A549 (cell line): ENCODE measurements around the gene DYNC1I1. TPM values are rescaled to one million over a fixed set of nuclear protein-coding genes. Genes with fewer than 3 reads are reported as not detected.

Experiments
- ATAC-seq, 2 experiments: fragments of 200-7000 bp in 1 of 2; fragments of >200 bp in 1 of 2; cut with Nextera tagmentation in 1 of 2; cut with Tn5 transposase in 1 of 2; 3 replicates each; pipeline versions ENCODE4 v1.8.0 to v1.9.1; 2018 to 2020; ENCODE audit warnings: mild to moderate bottlenecking in 1 of 2, moderate library complexity in 1 of 2
- CTCF ChIA-PET: fragments of 300-600 bp; sonication (Branson Sonifier 250); formaldehyde crosslinking; extraction: SDS; loops from one replicate; lab custom pipeline; 2021; ENCODE audit warnings: antibody characterized with exemption, inconsistent platforms; lab: Yijun Ruan, JAX
- POLR2A ChIA-PET: fragments of 350-600 bp; formaldehyde crosslinking; extraction: SDS; loops from one replicate; lab custom pipeline; 2021; ENCODE audit warnings: antibody characterized with exemption, inconsistent platforms; lab: Yijun Ruan, JAX
- DNase-seq, 2 experiments: peaks; one replicate each; pipeline versions ENCODE4 v3.0.0 to v3.0.0-alpha.2; 2011 to 2016; ENCODE audit warnings: low read depth in 1 of 2, low spot score in 1 of 2
- FAIRE-seq: peaks from 2 replicates; lab custom pipeline; 2011; peaks lifted over from hg19 to GRCh38; lab: Jason Lieb, UNC
- H3K27ac ChIP-seq, 2 experiments: fragments of >200 bp; sonication (Bioruptor Twin); formaldehyde crosslinking; 3 replicates each; pipeline ENCODE4 v1.5.1; 2016 to 2017
- H3K4me1 ChIP-seq: fragments of >200 bp; sonication (Bioruptor Twin); formaldehyde crosslinking; 3 replicates; pipeline ENCODE4 v1.6.1; 2016
- H3K4me2 ChIP-seq: fragments of >200 bp; sonication (Bioruptor Twin); formaldehyde crosslinking; 3 replicates; pipeline ENCODE4 v1.6.1; 2016
- H3K4me3 ChIP-seq: fragments of >200 bp; sonication (Bioruptor Twin); formaldehyde crosslinking; 3 replicates; pipeline ENCODE4 v1.5.1; 2016
- H3K9me3 ChIP-seq: fragments of >200 bp; sonication (Bioruptor Twin); formaldehyde crosslinking; 3 replicates; pipeline ENCODE4 v1.6.1; 2016
- CBX8 ChIP-seq: fragments of 200-600 bp; sonication (generic); IDR thresholded peaks from 2 replicates; pipeline ENCODE4 v1.6.1; 2016
- CTCF ChIP-seq: fragments of >200 bp; sonication (Bioruptor Twin); formaldehyde crosslinking; IDR thresholded peaks from 3 replicates; pipeline ENCODE4 v1.5.1; 2016
- ELK1 ChIP-seq: fragments of 150-350 bp; IDR thresholded peaks from 2 replicates; pipeline ENCODE4 v1.6.1; 2014; ENCODE audit warnings: low read depth, mild to moderate bottlenecking, low read length
- EP300 ChIP-seq, 2 experiments: fragments of >200 bp; sonication (Bioruptor Twin); formaldehyde crosslinking; IDR thresholded peaks; 2 replicates in 1 of 2; 3 replicates in 1 of 2; pipeline ENCODE4 v1.6.1; 2016 to 2017
- ESRRA ChIP-seq: fragments of 150-350 bp; IDR thresholded peaks from 2 replicates; pipeline ENCODE4 v1.6.1; 2014; ENCODE audit warnings: mild to moderate bottlenecking, low read length, borderline replicate concordance
- FOSL2 ChIP-seq, 2 experiments: fragments of 450-650 bp in 1 of 2; fragments of >200 bp in 1 of 2; sonication (Bioruptor Twin) in 1 of 2; formaldehyde crosslinking; IDR thresholded peaks; 2 replicates each; pipeline versions ENCODE4 v1.5.0 to v1.6.1; 2016 to 2020; ENCODE audit warnings: mild to moderate bottlenecking in 1 of 2, moderate library complexity in 1 of 2
- FOXS1 ChIP-seq: fragments of 250-450 bp; sonication (Bioruptor Pico); IDR thresholded peaks from 2 replicates; pipeline ENCODE4 v1.5.0; 2020; ENCODE audit warnings: mild to moderate bottlenecking, moderate library complexity
- HEYL ChIP-seq: fragments of 250-450 bp; sonication (Bioruptor Pico); IDR thresholded peaks from 2 replicates; pipeline ENCODE4 v1.8.0; 2021; ENCODE audit warnings: mild to moderate bottlenecking, moderate library complexity
- HMGXB4 ChIP-seq: fragments of 250-450 bp; sonication (Bioruptor Pico); IDR thresholded peaks from 2 replicates; pipeline ENCODE4 v1.5.0; 2021; ENCODE audit warnings: mild to moderate bottlenecking, moderate library complexity, borderline replicate concordance
- HOXA7 ChIP-seq: fragments of 250-450 bp; sonication (Bioruptor Pico); IDR thresholded peaks from 2 replicates; pipeline ENCODE4 v1.5.0; 2020; ENCODE audit warnings: mild to moderate bottlenecking, moderate library complexity
- JUN ChIP-seq, 2 experiments: fragments of >200 bp; sonication (Bioruptor Twin); formaldehyde crosslinking; IDR thresholded peaks; 2 replicates in 1 of 2; 3 replicates in 1 of 2; pipeline ENCODE4 v1.6.1; 2016 to 2017
- KDM5A ChIP-seq: fragments of 200-600 bp; sonication (generic); IDR thresholded peaks from 2 replicates; pipeline ENCODE4 v1.6.1; 2016; ENCODE audit warnings: antibody characterized with exemption, mild to moderate bottlenecking
- MAZ ChIP-seq: fragments of 150-350 bp; IDR thresholded peaks from 2 replicates; pipeline ENCODE4 v1.6.1; 2014; ENCODE audit warnings: antibody characterized with exemption, low read depth, low read length, borderline replicate concordance
- NR3C1 ChIP-seq: fragments of >200 bp; sonication (Bioruptor Twin); formaldehyde crosslinking; IDR thresholded peaks from 3 replicates; pipeline ENCODE4 v1.6.1; 2017
- POLR2A ChIP-seq: IDR thresholded peaks from 2 replicates; pipeline ENCODE4 v1.6.1; 2012; ENCODE audit warnings: mild to moderate bottlenecking, low read length
- POLR2AphosphoS2 ChIP-seq: conservative IDR thresholded peaks from 2 replicates; pipeline ENCODE4 v1.6.1; 2012; ENCODE audit warnings: low read length, improper control_type of control experiment, inconsistent platforms
- RAD21 ChIP-seq, 2 experiments: fragments of >200 bp in 1 of 2; sonication (Bioruptor Twin) in 1 of 2; formaldehyde crosslinking in 1 of 2; IDR thresholded peaks in 1 of 2; conservative IDR thresholded peaks in 1 of 2; 2 replicates in 1 of 2; 3 replicates in 1 of 2; pipeline ENCODE4 v1.6.1; 2012 to 2018; ENCODE audit warnings: inconsistent platforms in 1 of 2
- RNF2 ChIP-seq: fragments of 200-600 bp; sonication (generic); IDR thresholded peaks from 2 replicates; pipeline ENCODE4 v1.6.1; 2016; ENCODE audit warnings: low read depth, mild to moderate bottlenecking, antibody characterized with exemption, moderate library complexity, borderline replicate concordance
- SMC3 ChIP-seq: fragments of >200 bp; sonication (Bioruptor Twin); formaldehyde crosslinking; IDR thresholded peaks from 3 replicates; pipeline ENCODE4 v1.6.1; 2018; ENCODE audit warnings: inconsistent platforms
- SREBF2 ChIP-seq: fragments of 450-650 bp; IDR thresholded peaks from 2 replicates; pipeline ENCODE4 v1.6.1; 2014; ENCODE audit warnings: mild to moderate bottlenecking, moderate library complexity
- TFCP2L1 ChIP-seq: fragments of 250-450 bp; sonication (Bioruptor Pico); IDR thresholded peaks from 2 replicates; pipeline ENCODE4 v1.5.0; 2021; ENCODE audit warnings: mild to moderate bottlenecking
- ZNF302 ChIP-seq: fragments of 250-450 bp; sonication (Bioruptor Pico); IDR thresholded peaks from 2 replicates; pipeline ENCODE4 v1.9.0; 2021; ENCODE audit warnings: inconsistent platforms, mild to moderate bottlenecking, moderate library complexity
- ZSCAN20 ChIP-seq: fragments of 250-450 bp; sonication (Bioruptor Pico); IDR thresholded peaks from 2 replicates; pipeline ENCODE4 v1.8.0; 2022; ENCODE audit warnings: mild to moderate bottlenecking, moderate library complexity
- WGBS: methylation state at CpG from one replicate; pipeline ENCODE4 v1.1.6; 2017; ENCODE audit errors: missing lambda C conversion rate; 5-methylcytosine and 5-hydroxymethylcytosine counted together
- polyA plus RNA-seq, 4 experiments: library from polyadenylated mRNA; depleted of rRNA in 3 of 4; stranded (reverse); fragments of >200 nt; fragmentation: RNase III in 1 of 4; extraction: RNeasy Plus Mini Kit Qiagen cat#74134 plus additional on column Dnase treatment in 1 of 4; gene quantifications; 2 replicates in 3 of 4; 3 replicates in 1 of 4; pipeline ENCODE4 v1.2.3, GENCODE V29; 2011 to 2017

Gene DYNC1I1
- polyA plus RNA-seq, 2 of the 4 experiments (the other 2 are of a cell fraction), result 0.04 TPM; not detected in 1

- TF ChIP-seq HEYL (CRISPR knock-in tag), result no peak
- no peak for TF ChIP-seq ELK1
- TF ChIP-seq HMGXB4 (CRISPR knock-in tag), result no peak
- no peak for TF ChIP-seq POLR2AphosphoS2
- H3K9me3 ChIP-seq, result no peaks in the 10 kb centered on the region
- CTCF ChIA-PET, result no interaction called here
- POLR2A ChIA-PET, result no interaction called here
- H3K4me3 ChIP-seq, result no peak overlapping the region
- WGBS, result 22% methylated on average over 11 of the region's 11 CpGs
- FAIRE-seq, result no peak
- no peak overlapping the region for H3K27ac ChIP-seq
- ATAC-seq, result no peak
- no peaks in the 10 kb centered on the region for H3K4me1 ChIP-seq
- no peak for DNase-seq
- no peak overlapping the region for H3K4me2 ChIP-seq
These were observed 262.8 kb downstream of the DYNC1I1 start for GRCh38 chr7:96034940-96035727.

DNA sequence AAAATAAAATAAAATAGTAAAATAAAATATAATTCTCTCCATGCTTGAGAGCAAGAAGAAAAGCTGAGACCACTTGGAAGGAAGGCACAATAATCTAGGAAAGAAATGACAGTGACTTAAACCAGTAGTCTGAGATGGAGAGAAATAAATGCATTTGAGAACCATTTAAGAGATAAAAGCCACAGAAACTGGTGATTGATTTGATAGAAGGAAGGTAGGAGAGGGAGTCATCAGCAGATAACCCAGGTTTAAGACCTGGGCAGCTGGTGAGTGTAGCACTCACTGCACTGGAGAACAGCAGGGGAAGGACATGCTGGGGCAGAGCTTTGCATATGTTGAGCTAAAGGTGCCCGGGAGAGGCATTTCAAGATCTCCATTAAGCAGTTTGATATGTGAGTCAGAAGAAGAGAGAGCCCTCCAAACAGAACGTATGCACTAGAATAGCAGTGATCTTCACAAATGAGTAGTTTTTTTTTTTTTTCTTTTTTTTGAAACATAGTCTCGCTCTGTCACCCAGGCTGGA lies 268.0 kb downstream of the DYNC1I1 start:
- ATAC-seq (no peak), DNase-seq (no peak)
- no peak overlapping the region for H3K27ac ChIP-seq
- no peak for TF ChIP-seq POLR2AphosphoS2
- no peak for TF ChIP-seq ESRRA
- TF ChIP-seq EP300 (IDR thresholded peaks at IDR 0.05), result no peak
- TF ChIP-seq, all 56 proteins: peak for 0
- ChIA-PET CTCF (interaction anchor here (0.8 kb wide), 1 partner anchor 988 kb away, joined by 3 read pairs; no protein-coding TSS in a partner anchor), POLR2A (no interaction called here)
- Histone ChIP-seq H3K4me3 (no peak overlapping the region), H3K4me2 (no peak overlapping the region), H3K9me3 (no peaks in the 10 kb centered on the region), H3K4me1 (no peaks in the 10 kb centered on the region)
- WGBS, result 8% methylated on average over 3 of the region's 3 CpGs
- FAIRE-seq, result no peak

GRCh38 chr7:96041171-96041570 lies 268.8 kb downstream of the DYNC1I1 start:
- no peak overlapping the region for H3K4me2 ChIP-seq
- H3K4me1 ChIP-seq, result no peaks in the 10 kb centered on the region
- ATAC-seq, result no peak
- 7% methylated on average over 1 of the region's 1 CpG for WGBS
- CTCF ChIA-PET, result no interaction called here
- TF ChIP-seq TFCP2L1 (CRISPR knock-in tag), result no peak
- TF ChIP-seq ZNF302 (CRISPR knock-in tag), result no peak
- TF ChIP-seq HEYL (CRISPR knock-in tag), result no peak
- no peak for TF ChIP-seq RNF2
- no peak for TF ChIP-seq CBX8
- no peak for TF ChIP-seq JUN (IDR thresholded peaks at IDR 0.05)
- no peak for TF ChIP-seq NR3C1
- no peak for TF ChIP-seq ZSCAN20 (CRISPR knock-in tag)
- TF ChIP-seq RAD21 (conservative IDR thresholded peaks at IDR 0.05 in 1 of 2, IDR thresholded peaks at IDR 0.05 in 1 of 2), result no peak
- no peak for TF ChIP-seq ESRRA
- no peak for TF ChIP-seq POLR2A
- TF ChIP-seq HOXA7 (CRISPR knock-in tag), result no peak
- no peak for TF ChIP-seq FOSL2 (IDR thresholded peaks at IDR 0.05)
- no peak for TF ChIP-seq FOSL2 (CRISPR knock-in tag; IDR thresholded peaks at IDR 0.05)
- no peak for TF ChIP-seq EP300 (IDR thresholded peaks at IDR 0.05)
- TF ChIP-seq CTCF, result no peak
- no peak for TF ChIP-seq FOXS1 (CRISPR knock-in tag)
- no peak for TF ChIP-seq SMC3
- no peak for TF ChIP-seq KDM5A
- no peak for TF ChIP-seq MAZ
- TF ChIP-seq SREBF2, result no peak
- TF ChIP-seq, all 56 proteins: peak for 0
- H3K27ac ChIP-seq, result no peak overlapping the region
- H3K9me3 ChIP-seq, result no peaks in the 10 kb centered on the region
- FAIRE-seq (no peak), DNase-seq (no peak)
- POLR2A ChIA-PET, result no interaction called here
- H3K4me3 ChIP-seq, result no peak overlapping the region
